ENCODE measurements around the gene TUBA3C. TPM values are rescaled to one million over a fixed set of nuclear protein-coding genes. Genes with fewer than 3 reads are reported as not detected.
"Not testable (repeated sequence)": the region's sequence is repeated elsewhere in the genome, so short reads cannot be mapped to it uniquely, and the experiment has no call there.

Gene TUBA3C
- polyA plus RNA-seq, 3 donors from 2014 or later = not detected

DNA sequence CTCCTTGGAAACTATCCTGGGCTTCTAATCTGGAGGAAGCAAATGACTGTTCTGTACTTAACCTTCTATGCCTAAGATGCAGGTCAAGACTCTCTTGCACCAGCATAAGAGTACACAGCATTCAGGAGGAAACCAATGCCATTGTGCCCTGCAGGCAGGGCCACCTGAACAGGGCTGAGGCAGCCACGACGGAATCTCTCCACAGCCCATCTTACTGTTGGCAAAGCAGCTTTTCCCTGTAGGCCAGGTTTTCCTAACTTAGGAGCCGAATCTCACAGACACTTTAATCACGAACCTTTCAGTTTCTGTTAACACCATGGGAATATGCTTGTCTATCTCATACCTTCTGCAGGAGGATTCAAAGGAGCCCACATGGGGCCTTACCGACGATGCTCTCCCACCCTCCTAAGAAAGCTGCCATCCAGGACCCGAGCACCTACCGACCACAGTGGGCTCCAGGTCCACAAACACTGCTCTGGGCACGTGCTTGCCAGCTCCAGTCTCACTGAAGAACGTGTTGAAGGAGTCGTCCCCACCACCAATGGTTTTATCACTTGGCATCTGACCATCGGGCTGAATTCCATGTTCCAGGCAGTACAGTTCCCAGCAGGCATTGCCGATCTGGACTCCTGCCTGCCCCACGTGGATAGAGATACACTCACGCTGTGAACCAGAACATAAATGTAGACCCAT, 2.6 kb downstream of the TUBA3C start:
- peaks cover 0 to 2% (median 2%) of the 10 kb centered on the region in 3 donors for H3K27me3 Mint-ChIP-seq (ENCODE audit: low read depth in 3 of 3)
- peaks cover 0 to 4% (median 0%) of the 10 kb centered on the region in 3 donors for H3K36me3 Mint-ChIP-seq
- peak overlapping the region in 2 of 6 donors; percentile 43 to 89 for H3K27ac Mint-ChIP-seq
- peak overlapping the region in 1 of 5 donors; percentile 47 for H3K4me3 Mint-ChIP-seq
- peaks cover 3 to 24% (median 12%) of the 10 kb centered on the region in 6 donors for H3K9me3 Mint-ChIP-seq
- no peak for DNase-seq
- no peaks in the 10 kb centered on the region for H3K4me1 Mint-ChIP-seq

DNA sequence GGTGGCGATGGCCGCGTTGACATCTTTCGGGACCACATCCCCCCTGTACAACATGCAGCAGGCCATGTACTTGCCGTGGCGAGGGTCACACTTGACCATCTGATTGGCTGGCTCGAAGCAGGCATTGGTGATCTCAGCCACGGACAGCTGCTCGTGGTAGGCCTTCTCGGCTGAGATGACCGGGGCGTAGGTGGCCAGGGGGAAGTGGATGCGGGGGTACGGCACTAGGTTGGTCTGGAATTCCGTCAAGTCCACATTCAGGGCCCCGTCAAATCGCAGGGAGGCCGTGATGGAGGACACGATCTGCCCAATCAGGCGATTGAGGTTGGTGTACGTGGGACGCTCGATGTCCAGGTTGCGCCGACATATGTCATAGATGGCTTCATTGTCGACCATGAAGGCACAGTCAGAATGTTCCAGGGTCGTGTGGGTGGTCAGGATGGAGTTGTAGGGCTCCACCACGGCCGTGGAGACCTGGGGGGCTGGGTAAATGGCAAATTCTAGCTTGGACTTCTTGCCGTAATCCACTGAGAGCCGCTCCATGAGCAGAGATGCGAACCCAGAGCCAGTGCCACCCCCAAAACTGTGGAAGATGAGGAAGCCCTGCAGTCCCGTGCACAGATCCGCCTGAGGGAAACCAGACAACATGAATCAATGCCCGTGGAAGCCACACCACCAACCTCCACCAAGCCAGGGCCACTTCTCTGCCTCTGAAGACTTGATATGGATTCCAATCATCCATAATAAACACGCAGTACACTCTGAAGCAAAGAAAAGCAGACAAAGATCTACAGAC, 4.4 kb downstream of the TUBA3C start:
- not testable (repeated sequence) for H3K27me3 Mint-ChIP-seq (ENCODE audit: low read depth in 3 of 3); H3K4me1 Mint-ChIP-seq; DNase-seq; H3K36me3 Mint-ChIP-seq
- peaks cover 3 to 29% (median 13%) of the 10 kb centered on the region in 6 donors for H3K9me3 Mint-ChIP-seq
- H3K4me3 Mint-ChIP-seq = peak overlapping the region in 1 of 5 donors; percentile 72
- peak overlapping the region in 2 of 6 donors; percentile 9 to 57 for H3K27ac Mint-ChIP-seq

GRCh38 chr13:19173752-19174151, 7.9 kb downstream of the TUBA3C start:
- Mint-ChIP-seq H3K9me3 (peaks cover 3 to 18% (median 7%) of the 10 kb centered on the region in 6 donors), H3K4me3 (no peak overlapping the region), H3K36me3 (peaks cover 0 to 4% (median 0%) of the 10 kb centered on the region in 3 donors), H3K4me1 (no peaks in the 10 kb centered on the region), H3K27ac (peak overlapping the region in 1 of 6 donors; percentile 64), H3K27me3 (ENCODE audit: low read depth in 3 of 3) (peaks cover under 1 to 2% (median 2%) of the 10 kb centered on the region in 3 donors)
- no peak for DNase-seq

DNA sequence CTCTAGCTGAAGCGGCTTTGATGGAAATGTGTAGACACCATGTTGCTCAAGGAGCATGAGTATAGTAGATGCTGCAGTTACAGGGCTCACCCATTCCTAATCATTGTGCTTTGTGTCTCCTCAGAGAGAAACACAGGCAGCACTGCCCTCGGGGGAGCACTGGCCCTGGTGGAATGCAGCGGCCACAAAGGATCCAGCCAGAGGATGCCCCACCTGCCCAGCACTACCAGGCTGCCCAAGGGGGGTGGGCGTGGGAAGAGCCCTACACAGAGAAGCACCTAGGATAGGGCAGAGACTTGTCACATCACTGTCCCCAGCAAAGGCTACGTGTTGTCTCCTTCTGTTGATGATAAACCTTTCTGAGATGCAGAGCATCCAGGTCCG, 9.0 kb downstream of the TUBA3C start:
- no peak overlapping the region for H3K4me3 Mint-ChIP-seq
- H3K27me3 Mint-ChIP-seq (ENCODE audit: low read depth in 3 of 3) = peaks cover 2% of the 10 kb centered on the region in 3 donors
- no peak for DNase-seq
- H3K9me3 Mint-ChIP-seq = peaks cover 3 to 11% (median 6%) of the 10 kb centered on the region in 6 donors
- H3K4me1 Mint-ChIP-seq = no peaks in the 10 kb centered on the region
- peaks cover 0 to 4% (median 0%) of the 10 kb centered on the region in 3 donors for H3K36me3 Mint-ChIP-seq
- H3K27ac Mint-ChIP-seq = no peak overlapping the region

DNA sequence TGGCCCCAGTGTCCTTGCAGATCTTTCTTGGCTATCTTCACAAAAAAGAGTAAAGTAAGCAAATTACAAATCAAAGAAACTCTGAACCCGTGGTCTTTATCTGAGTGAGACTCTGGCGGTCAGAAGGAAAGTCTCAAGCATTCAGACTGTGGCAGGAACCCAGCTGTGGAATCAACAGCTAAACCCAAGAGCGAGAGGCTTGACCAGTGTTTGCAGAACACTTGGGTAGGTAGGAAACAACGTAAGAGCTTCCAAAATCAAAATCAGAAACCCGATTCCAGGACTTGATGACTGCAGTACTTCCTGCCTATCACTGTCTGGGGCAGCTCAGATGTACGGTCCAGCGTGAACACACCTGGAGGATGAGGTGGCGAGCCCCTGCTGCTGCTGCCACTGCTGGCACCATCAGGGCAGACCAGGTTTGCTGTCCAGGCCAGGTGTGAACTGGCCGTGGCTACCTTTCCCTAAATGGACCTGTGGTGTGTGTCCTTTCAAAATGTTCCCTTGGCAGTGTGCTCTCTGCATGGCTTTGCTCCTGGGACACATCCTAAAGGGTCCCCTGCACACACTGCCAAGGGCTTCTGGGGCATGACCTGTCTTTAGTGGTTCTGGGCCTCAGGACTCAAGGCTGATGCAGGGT, 9.5 kb downstream of the TUBA3C start:
- H3K9me3 Mint-ChIP-seq = peaks cover 3 to 10% (median 6%) of the 10 kb centered on the region in 6 donors
- no peak overlapping the region for H3K4me3 Mint-ChIP-seq
- H3K27me3 Mint-ChIP-seq (ENCODE audit: low read depth in 3 of 3) = peaks cover under 1 to 2% (median 2%) of the 10 kb centered on the region in 3 donors
- peaks cover 0 to 4% (median 0%) of the 10 kb centered on the region in 3 donors for H3K36me3 Mint-ChIP-seq
- no peak for DNase-seq
- no peaks in the 10 kb centered on the region for H3K4me1 Mint-ChIP-seq
- no peak overlapping the region for H3K27ac Mint-ChIP-seq

GRCh38 chr13:19171563-19171962, 10.1 kb downstream of the TUBA3C start:
- Mint-ChIP-seq H3K27ac (no peak overlapping the region), H3K36me3 (peaks cover 0 to 4% (median 0%) of the 10 kb centered on the region in 3 donors), H3K4me1 (no peaks in the 10 kb centered on the region), H3K4me3 (no peak overlapping the region), H3K27me3 (ENCODE audit: low read depth in 3 of 3) (peaks cover 0 to 2% (median 0%) of the 10 kb centered on the region in 3 donors), H3K9me3 (peaks cover 0 to 13% (median 4%) of the 10 kb centered on the region in 6 donors)
- no peak for DNase-seq

DNA sequence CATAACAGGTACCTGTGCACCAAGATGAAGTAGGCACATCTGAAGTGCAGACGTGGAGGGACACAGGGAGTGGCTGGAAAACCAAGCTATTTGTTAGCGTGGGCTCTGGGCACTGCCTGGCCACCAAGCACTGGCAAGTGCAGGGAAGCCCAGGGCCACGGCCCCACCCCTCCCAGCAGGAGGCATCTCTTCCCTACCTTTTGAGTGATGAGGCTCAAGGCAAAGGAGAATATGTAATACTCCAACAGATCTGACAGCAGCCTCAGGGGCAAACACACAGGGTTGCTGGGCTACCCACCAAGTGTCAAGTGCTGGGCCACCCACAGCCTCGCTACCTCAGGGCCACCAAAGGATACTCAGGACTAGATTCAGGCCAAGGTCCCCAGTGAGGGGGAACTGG, 11.6 kb downstream of the TUBA3C start:
- no peak for DNase-seq
- Mint-ChIP-seq H3K27ac (no peak overlapping the region), H3K9me3 (peaks cover 0 to 17% (median 2%) of the 10 kb centered on the region in 6 donors), H3K36me3 (no peaks in the 10 kb centered on the region), H3K4me1 (no peaks in the 10 kb centered on the region), H3K27me3 (ENCODE audit: low read depth in 3 of 3) (peaks cover 0 to 2% (median 1%) of the 10 kb centered on the region in 3 donors), H3K4me3 (no peak overlapping the region)

GRCh38 chr13:19169496-19169895, 12.1 kb downstream of the TUBA3C start:
- H3K9me3 Mint-ChIP-seq = peaks cover 0 to 18% (median 2%) of the 10 kb centered on the region in 6 donors
- H3K27ac Mint-ChIP-seq = no peak overlapping the region
- no peak for DNase-seq
- no peak overlapping the region for H3K4me3 Mint-ChIP-seq
- H3K27me3 Mint-ChIP-seq (ENCODE audit: low read depth in 3 of 3) = peaks cover 0 to 2% (median 1%) of the 10 kb centered on the region in 3 donors
- no peaks in the 10 kb centered on the region for H3K4me1 Mint-ChIP-seq
- no peaks in the 10 kb centered on the region for H3K36me3 Mint-ChIP-seq

GRCh38 chr13:19161308-19161707, 20.3 kb downstream of the TUBA3C start:
- Mint-ChIP-seq H3K4me3 (no peak overlapping the region), H3K27me3 (ENCODE audit: low read depth in 3 of 3) (peaks cover 0 to 1% (median 0%) of the 10 kb centered on the region in 3 donors), H3K27ac (no peak overlapping the region), H3K4me1 (no peaks in the 10 kb centered on the region), H3K36me3 (peaks cover 0 to 4% (median 0%) of the 10 kb centered on the region in 3 donors), H3K9me3 (peaks cover 14 to 37% (median 20%) of the 10 kb centered on the region in 6 donors)
- DNase-seq = no peak

DNA sequence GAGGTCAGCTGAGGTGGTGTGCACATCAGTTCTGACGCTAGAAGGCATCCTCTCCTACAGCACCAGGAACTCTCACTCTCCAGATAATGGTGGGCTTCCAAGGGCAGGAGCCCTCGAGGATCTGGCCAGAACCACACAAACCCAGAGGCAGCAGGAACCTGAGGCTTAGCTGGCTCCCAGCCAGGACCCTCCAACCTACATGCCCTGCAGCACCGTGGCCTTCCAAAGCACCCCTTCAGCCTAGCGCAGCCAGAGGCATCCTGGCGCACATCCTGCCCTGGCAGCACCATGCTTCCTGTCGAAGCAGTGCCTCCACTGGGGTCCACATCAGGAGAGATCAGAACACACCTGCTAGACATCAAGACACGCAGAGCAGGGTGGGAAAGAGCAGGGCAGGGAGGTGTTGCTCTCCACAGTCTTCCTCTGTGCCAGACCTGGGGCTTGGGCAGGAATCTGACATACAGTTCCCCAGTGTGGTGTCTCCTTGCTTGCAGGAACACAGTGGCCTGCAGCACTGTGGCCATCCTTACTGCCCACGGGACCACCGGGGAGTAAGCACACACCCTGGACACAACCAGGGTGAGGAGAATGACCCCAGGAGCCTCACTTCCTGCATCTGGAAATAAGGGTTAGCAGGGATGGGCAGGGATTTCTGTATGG, 21.7 kb downstream of the TUBA3C start:
- Mint-ChIP-seq H3K27ac (no peak overlapping the region), H3K4me3 (no peak overlapping the region), H3K9me3 (peaks cover 14 to 32% (median 20%) of the 10 kb centered on the region in 6 donors), H3K27me3 (ENCODE audit: low read depth in 3 of 3) (no peaks in the 10 kb centered on the region), H3K36me3 (peaks cover 0 to 4% (median 0%) of the 10 kb centered on the region in 3 donors), H3K4me1 (no peaks in the 10 kb centered on the region)
- no peak for DNase-seq

DNA sequence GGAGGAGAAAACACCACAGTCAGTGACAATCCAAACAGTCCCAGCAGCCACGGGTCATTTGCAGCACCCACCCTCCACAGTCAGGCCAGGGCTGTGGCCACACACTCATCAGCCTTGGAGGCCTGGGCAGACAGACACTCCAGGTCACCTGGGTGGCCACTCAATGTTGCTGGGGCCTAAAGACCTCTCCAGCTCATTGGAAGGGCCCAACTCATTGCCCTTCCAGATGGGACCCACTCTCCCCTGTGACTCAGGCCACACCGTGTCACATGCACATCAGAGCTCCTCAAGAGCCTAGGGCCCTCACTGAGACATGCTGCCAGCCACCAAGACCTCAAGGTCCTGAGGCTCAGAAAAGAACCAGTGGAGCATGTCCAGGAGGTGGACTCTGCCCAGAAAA, 22.4 kb downstream of the TUBA3C start:
- no peak overlapping the region for H3K27ac Mint-ChIP-seq
- H3K27me3 Mint-ChIP-seq (ENCODE audit: low read depth in 3 of 3) = no peaks in the 10 kb centered on the region
- no peak for DNase-seq
- peaks cover 0 to 1% of the 10 kb centered on the region in 2 donors for H3K4me1 Mint-ChIP-seq
- no peak overlapping the region for H3K4me3 Mint-ChIP-seq
- H3K9me3 Mint-ChIP-seq = peaks cover 14 to 34% (median 19%) of the 10 kb centered on the region in 6 donors
- H3K36me3 Mint-ChIP-seq = peaks cover 0 to 4% (median 0%) of the 10 kb centered on the region in 3 donors

- H3K27me3 Mint-ChIP-seq (ENCODE audit: low read depth in 3 of 3) = no peaks in the 10 kb centered on the region
- DNase-seq = no peak
- no peak overlapping the region for H3K4me3 Mint-ChIP-seq
- peaks cover 13 to 29% (median 19%) of the 10 kb centered on the region in 6 donors for H3K9me3 Mint-ChIP-seq
- peaks cover 0 to 4% (median 0%) of the 10 kb centered on the region in 3 donors for H3K36me3 Mint-ChIP-seq
- peaks cover 0 to 1% of the 10 kb centered on the region in 2 donors for H3K4me1 Mint-ChIP-seq
- H3K27ac Mint-ChIP-seq = no peak overlapping the region
These were observed 23.0 kb downstream of the TUBA3C start for GRCh38 chr13:19158526-19159174.

- Mint-ChIP-seq H3K9me3 (peaks cover 8 to 28% (median 16%) of the 10 kb centered on the region in 6 donors), H3K4me3 (no peak overlapping the region)
These were observed 23.6 kb downstream of the TUBA3C start for GRCh38 chr13:19158006-19158405.

More at GRCh38 chr13:19158006-19158405, 23.6 kb downstream of the TUBA3C start:
- no peaks in the 10 kb centered on the region for H3K27me3 Mint-ChIP-seq (ENCODE audit: low read depth in 3 of 3)
- peaks cover 0 to 1% of the 10 kb centered on the region in 2 donors for H3K4me1 Mint-ChIP-seq
- H3K27ac Mint-ChIP-seq = no peak overlapping the region
- DNase-seq = no peak
- H3K36me3 Mint-ChIP-seq = peaks cover 0 to 4% (median 0%) of the 10 kb centered on the region in 3 donors

All from immature natural killer cell (primary cell).